Heart right ventricle (tissue), 16 donors: ENCODE results near the gene AIPL1. TPM values are rescaled to one million over a fixed set of nuclear protein-coding genes. Genes with fewer than 3 reads are reported as not detected.

Experiments
- ATAC-seq, 8 donors: fragments of 200-7000 bp; cut with Tn5 transposase; one replicate each; pipeline ENCODE4 v1.9.1; 2020; ENCODE audit warnings: mild to moderate bottlenecking in 8 of 8, moderate library complexity in 8 of 8, moderate number of reproducible peaks in 1 of 8
- DNase-seq, 2 donors: peaks; one replicate each; pipeline ENCODE4 v3.0.0-alpha.2; 2020
- H3K27ac ChIP-seq, 10 donors: fragments of 200-600 bp; sonication (generic) in 2 of 10; one replicate each; pipeline versions ENCODE4 v1.5.0 to v1.8.0; 2020 to 2022; ENCODE audit warnings: mild to moderate bottlenecking in 3 of 10
- H3K27me3 ChIP-seq, 7 donors: fragments of 200-600 bp; one replicate each; pipeline ENCODE4 v1.8.0; 2021 to 2022; ENCODE audit warnings: mild to moderate bottlenecking in 2 of 7
- H3K36me3 ChIP-seq, 9 donors: fragments of 200-600 bp; sonication (generic) in 1 of 9; one replicate each; pipeline versions ENCODE4 v1.5.0 to v1.8.0; 2020 to 2022; ENCODE audit warnings: mild to moderate bottlenecking in 2 of 9
- H3K4me1 ChIP-seq, 9 donors: fragments of 200-600 bp; sonication (generic) in 1 of 9; one replicate each; pipeline versions ENCODE4 v1.5.0 to v1.8.0; 2020 to 2022; ENCODE audit warnings: mild to moderate bottlenecking in 4 of 9
- H3K4me3 ChIP-seq, 10 donors: fragments of 200-600 bp; sonication (generic) in 2 of 10; one replicate each; pipeline versions ENCODE4 v1.5.0 to v1.8.0; 2020 to 2022; ENCODE audit warnings: mild to moderate bottlenecking in 7 of 10, moderate library complexity in 2 of 10
- H3K9me3 ChIP-seq, 11 donors: fragments of 200-600 bp in 10 of 11; sonication (generic) in 2 of 11; one replicate each; pipeline versions ENCODE4 v1.5.0 to v1.8.0; 2013 to 2022; ENCODE audit warnings: mild to moderate bottlenecking in 2 of 11, control low read depth in 1 of 11, moderate library complexity in 1 of 11
- WGBS, 2 donors: extraction: QIAGEN DNeasy Blood & Tissue Kit; methylation state at CpG; one replicate each; pipeline ENCODE4 v1.1.7; 2013; ENCODE audit warnings: inconsistent platforms in 1 of 2; 5-methylcytosine and 5-hydroxymethylcytosine counted together
- intact Hi-C, 10 donors: fragments of 100-400 bp; cut with DNase I; formaldehyde crosslinking; loops; one replicate each; pipeline versions ENCODE4 v1.11.1 to v1.14.2; 2022
- polyA plus RNA-seq, 2 donors: library from polyadenylated mRNA; stranded (reverse); fragments of 200-250 nt; gene quantifications; one replicate each; pipeline ENCODE4 v1.2.3, GENCODE V29; 2013
- total RNA-seq, 10 donors: library from RNA; stranded (reverse); fragmentation: NEBNext Ultra II Directional in 3 of 10; extraction: Animal tissue kit (Norgen Biotek cat#: 25700) in 3 of 10; gene quantifications; one replicate each; pipeline versions ENCODE4 v1.2.1 to v1.2.4, GENCODE V29; 2021 to 2023
- TF ChIP-seq, protein P1 (sequence below), 9 donors: fragments of 200-600 bp; sonication (generic) in 2 of 9; IDR thresholded peaks; one replicate each; pipeline versions ENCODE4 v1.5.0 to v1.8.0; 2021 to 2022; ENCODE audit warnings: antibody characterized with exemption in 9 of 9, mild to moderate bottlenecking in 5 of 9, moderate library complexity in 1 of 9
- donor health status: Arrhythmogenic right ventricular cardiomyopathy.
- donor health status: ischemic (EF 13 %, LVEDD 7.1; RV severe dilation, severe dysfunction).
- donor health status: healthy with polysubstance abuse.
- donor health status: DM: no; HTN: yes; CAD: no.
- donor health status: DM: no; HTN: no; CAD: no.
- donor health status: ischemic (EF 25% LVEDD 6.9; RV normal size, moderate dysfunction).
- donor health status: ischemic (EF 25% LVEDD 5.7; RV mildly dilated, moderate dysfunction).
- donor health status: healthy.
- donor health status: DM: yes; HTN: yes; CAD: no.
- donor health status: Ischemic cardiomyopathy.
- donor health status: ischemic (EF 35%, LVEDD 5.7; RV mildly dilated, moderate dysfunction).
- donor health status: nonischemic (EF 11% LVEDD 7.7; RV severe dilation, severe dysfunction).
- donor health status: DM: yes; HTN: yes; CAD: no.
- donor health status: PGD.
- donor health status: ischemic (EF 29% LVEDD 5.4; RV normal size, mild dysfunction).
- donor health status: nonischemic (EF 23%, LVEDD 6.1; RV moderate dilation, normal function).

AIPL1 gene
- total and polyA plus RNA-seq, 12 donors = 0.01 TPM; not detected in 11

DNA sequence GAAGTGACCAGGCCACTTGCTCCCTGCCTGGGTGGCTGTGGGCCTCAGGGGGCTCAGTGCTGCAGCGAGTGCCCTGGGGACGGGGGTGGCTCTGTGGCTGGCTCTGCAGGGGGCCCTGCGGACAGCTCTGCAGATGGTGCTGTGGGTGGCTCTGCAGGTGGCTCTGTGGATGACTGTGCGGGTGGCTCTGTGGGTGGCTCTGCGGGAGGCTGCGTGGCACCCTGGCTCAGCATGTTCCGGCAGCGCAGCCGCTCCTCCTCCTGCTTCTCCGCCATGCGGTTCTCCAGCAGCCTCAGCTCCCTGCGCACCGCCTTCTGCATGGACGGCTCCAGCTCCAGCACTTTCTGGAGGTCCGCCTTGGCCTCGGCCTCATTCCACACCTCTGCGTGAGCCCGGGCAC, 9.5 kb downstream of the AIPL1 start:
- intact Hi-C loops = loop anchor here in 2 of 10 donors (10.0 kb wide), 1 partner anchor 721 kb away; no protein-coding TSS in a partner anchor
- 88 to 91% methylated on average over 18 of the region's 18 CpGs for WGBS, 2 donors
- Histone ChIP-seq H3K9me3 (no peaks in the 10 kb centered on the region), H3K27me3 (peaks cover 0 to 45% (median 5%) of the 10 kb centered on the region in 7 donors), H3K4me1 (peaks cover 0 to 10% (median 0%) of the 10 kb centered on the region in 9 donors), H3K4me3 (no peak overlapping the region), H3K27ac (no peak overlapping the region), H3K36me3 (no peaks in the 10 kb centered on the region)
- TF ChIP-seq, protein P1, sequence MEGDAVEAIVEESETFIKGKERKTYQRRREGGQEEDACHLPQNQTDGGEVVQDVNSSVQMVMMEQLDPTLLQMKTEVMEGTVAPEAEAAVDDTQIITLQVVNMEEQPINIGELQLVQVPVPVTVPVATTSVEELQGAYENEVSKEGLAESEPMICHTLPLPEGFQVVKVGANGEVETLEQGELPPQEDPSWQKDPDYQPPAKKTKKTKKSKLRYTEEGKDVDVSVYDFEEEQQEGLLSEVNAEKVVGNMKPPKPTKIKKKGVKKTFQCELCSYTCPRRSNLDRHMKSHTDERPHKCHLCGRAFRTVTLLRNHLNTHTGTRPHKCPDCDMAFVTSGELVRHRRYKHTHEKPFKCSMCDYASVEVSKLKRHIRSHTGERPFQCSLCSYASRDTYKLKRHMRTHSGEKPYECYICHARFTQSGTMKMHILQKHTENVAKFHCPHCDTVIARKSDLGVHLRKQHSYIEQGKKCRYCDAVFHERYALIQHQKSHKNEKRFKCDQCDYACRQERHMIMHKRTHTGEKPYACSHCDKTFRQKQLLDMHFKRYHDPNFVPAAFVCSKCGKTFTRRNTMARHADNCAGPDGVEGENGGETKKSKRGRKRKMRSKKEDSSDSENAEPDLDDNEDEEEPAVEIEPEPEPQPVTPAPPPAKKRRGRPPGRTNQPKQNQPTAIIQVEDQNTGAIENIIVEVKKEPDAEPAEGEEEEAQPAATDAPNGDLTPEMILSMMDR (IDR thresholded peaks at IDR 0.05) = no peak
- no peak for DNase-seq
- no peak for ATAC-seq

DNA sequence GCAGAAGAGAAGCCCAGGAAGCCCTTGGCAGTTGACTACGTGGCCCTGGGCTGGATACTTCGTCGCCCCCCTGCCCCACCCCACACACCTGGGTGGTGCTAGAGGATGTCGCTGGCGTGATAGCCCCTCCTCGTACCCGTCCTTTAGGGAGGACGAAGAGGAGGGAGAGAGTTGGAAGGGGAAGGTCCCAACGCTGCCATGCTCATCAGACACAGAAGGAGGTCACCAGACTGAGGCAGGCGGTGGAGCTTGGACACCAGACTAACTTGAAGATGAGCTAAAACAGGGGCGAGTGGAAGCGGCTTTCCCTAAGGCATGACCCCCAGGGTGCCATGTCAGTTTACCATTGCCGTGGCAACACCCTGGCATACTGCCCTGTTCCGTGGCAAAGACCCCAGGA, 11.0 kb downstream of the AIPL1 start:
- Histone ChIP-seq H3K9me3 (no peaks in the 10 kb centered on the region), H3K4me1 (peaks cover 0 to 10% (median 0%) of the 10 kb centered on the region in 9 donors), H3K27me3 (peaks cover 0 to 46% (median 12%) of the 10 kb centered on the region in 7 donors), H3K27ac (no peak overlapping the region), H3K4me3 (no peak overlapping the region), H3K36me3 (no peaks in the 10 kb centered on the region)
- ATAC-seq (no peak), DNase-seq (no peak)
- TF ChIP-seq, protein P1 (IDR thresholded peaks at IDR 0.05) = no peak
- intact Hi-C loops = loop anchor here in 7 of 10 donors (2.0 to 10.0 kb wide), 6 partner anchors 719 to 837 kb away; no protein-coding TSS in a partner anchor
- 73 to 77% methylated on average over 14 of the region's 14 CpGs for WGBS, 2 donors

DNA sequence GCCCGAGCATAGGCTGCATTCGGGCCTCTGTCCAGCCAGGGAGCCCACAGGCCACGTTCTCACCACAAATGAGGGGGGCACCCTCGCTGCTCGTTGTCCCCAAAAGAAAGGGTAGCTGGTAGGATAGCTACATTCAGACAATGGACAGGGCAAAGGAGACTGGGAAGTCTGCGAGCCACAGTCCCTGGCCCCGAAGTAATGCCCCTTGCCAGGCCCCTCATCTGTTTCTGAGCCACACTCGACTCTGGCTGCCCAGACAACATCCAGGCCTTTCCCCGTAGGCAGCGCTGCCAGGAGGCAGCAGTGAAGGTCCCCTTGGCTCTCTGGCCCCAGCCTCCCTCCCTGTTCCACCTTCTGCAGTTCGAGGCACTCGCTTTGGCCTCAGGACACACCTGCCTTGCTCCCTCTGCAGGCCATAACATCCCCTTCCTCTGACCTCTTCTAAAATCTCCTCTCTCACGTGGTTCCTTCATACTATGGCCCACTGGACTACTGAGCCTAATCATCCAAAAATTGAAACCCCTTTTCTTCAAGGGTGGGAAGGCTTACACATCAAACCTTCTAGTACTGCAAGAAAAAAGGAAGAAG, 12.2 kb downstream of the AIPL1 start:
- H3K36me3 ChIP-seq = no peaks in the 10 kb centered on the region
- TF ChIP-seq, protein P1 (IDR thresholded peaks at IDR 0.05) = no peak
- peaks cover 0 to 6% (median 0%) of the 10 kb centered on the region in 9 donors for H3K4me1 ChIP-seq
- ATAC-seq (no peak), DNase-seq (no peak)
- peaks cover 0 to 46% (median 15%) of the 10 kb centered on the region in 7 donors for H3K27me3 ChIP-seq
- intact Hi-C loops = loop anchor here (1.0 to 10.0 kb wide), 7 partner anchors 718 to 836 kb away; no protein-coding TSS in a partner anchor
- H3K4me3 ChIP-seq = no peak overlapping the region
- H3K27ac ChIP-seq = no peak overlapping the region
- WGBS, 2 donors = 58 to 59% methylated on average over 13 of the region's 13 CpGs
- H3K9me3 ChIP-seq = no peaks in the 10 kb centered on the region

DNA sequence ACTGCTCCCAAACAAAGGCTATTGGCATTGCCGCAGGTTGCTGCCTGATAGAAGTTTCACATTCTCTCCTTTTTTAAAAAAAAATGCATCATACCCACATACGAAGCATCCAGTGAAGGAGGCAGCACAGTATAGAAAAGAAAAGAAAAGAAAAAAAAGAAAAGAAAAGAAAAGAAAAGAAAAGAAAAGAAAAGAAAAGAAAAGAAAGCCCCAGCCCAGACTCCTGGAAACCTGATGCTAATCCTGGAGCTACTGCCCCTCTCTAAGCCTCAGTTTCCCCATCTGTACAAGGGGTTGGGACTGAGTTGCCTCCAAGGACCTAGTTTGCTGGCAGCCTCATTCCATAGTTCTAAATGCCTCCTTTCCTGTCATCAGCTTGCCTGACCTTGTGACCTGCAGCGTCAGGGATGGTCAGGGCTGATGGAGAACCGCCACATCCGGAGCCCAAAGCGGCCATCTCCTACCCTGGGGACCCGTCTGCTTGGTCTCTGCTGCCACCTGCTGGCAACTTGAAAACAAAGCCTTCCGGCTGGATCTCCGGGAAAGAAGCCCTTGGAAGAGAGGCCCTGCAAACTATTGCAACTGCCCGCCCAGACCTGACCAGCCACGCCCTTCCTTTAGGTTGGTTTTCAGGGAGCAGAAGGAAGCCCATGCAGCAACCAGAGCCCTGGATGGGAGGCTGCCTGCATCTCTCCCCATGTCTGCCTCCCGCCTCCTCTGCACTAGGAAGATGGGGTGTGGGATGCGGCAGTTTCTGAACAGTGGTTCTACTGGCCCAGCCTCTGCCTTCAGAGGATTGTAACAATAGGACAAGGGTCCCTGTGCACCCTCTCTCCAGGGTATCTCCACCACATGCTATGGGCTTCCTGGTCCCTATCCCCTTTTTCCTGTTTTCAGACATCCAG, 13.0 kb downstream of the AIPL1 start:
- 27 to 28% methylated on average over 13 of the region's 13 CpGs for WGBS, 2 donors
- H3K9me3 ChIP-seq = no peaks in the 10 kb centered on the region
- TF ChIP-seq, protein P1 (IDR thresholded peaks at IDR 0.05) = peak; percentile 74 to 93 (median 88)
- intact Hi-C loops = loop anchor here (1.0 to 10.0 kb wide), 7 partner anchors 717 to 835 kb away; no protein-coding TSS in a partner anchor
- DNase-seq = peak; percentile 75 to 76
- peaks cover 0 to 45% (median 15%) of the 10 kb centered on the region in 7 donors for H3K27me3 ChIP-seq
- no peak overlapping the region for H3K4me3 ChIP-seq
- ATAC-seq = peak; percentile 70 to 93 (median 86)
- no peaks in the 10 kb centered on the region for H3K36me3 ChIP-seq
- H3K27ac ChIP-seq = no peak overlapping the region
- H3K4me1 ChIP-seq = no peaks in the 10 kb centered on the region
